Right hindlimb (tissue), 1 donor: ENCODE measurements around the gene HSPBAP1.
"Not testable (repeated sequence)": the region's sequence is repeated elsewhere in the genome, so short reads cannot be mapped to it uniquely, and the experiment has no call there.

Experiments used
- DNase-seq: peaks from one replicate; pipeline ENCODE4 v3.0.0-alpha.2; 2018

HSPBAP1 gene

DNA sequence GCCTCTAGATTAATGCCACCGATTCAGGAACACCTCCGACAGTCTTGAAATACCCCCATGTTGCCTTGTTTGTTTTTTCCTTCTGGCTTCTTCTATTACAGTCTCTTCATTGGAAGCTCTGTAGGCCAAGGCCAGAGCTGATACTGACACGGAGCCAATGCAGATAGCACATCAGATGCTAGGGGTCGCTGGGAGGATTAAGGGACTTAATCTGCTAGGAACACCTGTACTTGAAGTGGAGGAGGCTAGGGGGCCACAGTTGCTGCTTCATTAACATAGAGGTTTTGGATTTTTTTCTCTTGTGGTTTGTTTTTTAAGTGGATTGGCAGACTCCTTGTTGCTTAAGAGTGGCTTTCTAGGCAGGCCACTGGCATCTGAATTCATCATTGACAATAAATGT is 63.4 kb downstream of the HSPBAP1 start:
- DNase-seq = no peak

DNA sequence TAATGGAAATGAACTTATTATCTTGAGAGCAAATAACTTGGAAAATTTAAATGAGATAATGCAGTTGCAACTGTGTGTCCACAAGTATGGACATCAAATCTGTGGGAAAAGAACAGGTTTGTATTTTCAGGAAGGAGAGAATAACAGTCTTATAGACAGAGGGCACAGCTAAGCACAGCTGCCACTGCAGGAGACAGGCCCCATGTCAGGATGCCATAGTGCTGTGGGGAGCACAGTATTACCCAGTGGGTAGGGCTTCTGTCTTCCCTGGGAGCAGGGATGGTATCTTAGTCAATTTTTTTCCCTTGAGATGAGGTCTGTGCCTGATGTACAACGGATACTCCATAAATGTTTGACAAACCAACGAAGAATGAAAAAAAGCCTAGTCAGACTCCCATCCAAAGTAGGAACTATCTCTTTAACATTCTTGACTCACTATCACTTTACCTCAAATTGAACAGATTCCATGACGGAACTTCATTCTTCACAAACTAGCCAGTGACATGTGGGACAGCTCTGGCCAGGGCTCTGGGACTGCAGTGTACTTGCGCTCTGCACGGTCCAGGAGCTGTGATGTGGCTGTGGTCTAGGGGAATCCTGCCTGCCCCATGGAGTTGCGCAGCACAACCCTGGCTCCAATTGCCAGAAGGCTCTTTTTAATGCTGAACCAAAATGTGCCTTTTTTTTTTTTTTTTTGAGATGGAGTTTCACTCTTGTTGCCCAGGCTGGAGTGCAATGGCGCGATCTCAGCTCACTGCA is 64.7 kb downstream of the HSPBAP1 start:
- no peak for DNase-seq

DNA sequence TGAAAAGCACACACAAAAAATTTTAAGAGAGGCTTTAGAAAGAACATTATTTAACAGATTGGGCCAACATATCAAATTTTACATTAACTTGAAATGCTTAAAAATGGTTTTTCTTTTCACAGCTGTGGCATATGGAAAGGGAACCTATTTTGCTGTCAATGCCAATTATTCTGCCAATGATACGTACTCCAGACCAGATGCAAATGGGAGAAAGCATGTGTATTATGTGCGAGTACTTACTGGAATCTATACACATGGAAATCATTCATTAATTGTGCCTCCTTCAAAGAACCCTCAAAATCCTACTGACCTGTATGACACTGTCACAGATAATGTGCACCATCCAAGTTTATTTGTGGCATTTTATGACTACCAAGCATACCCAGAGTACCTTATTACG is 65.4 kb downstream of the HSPBAP1 start:
- DNase-seq = no peak

DNA sequence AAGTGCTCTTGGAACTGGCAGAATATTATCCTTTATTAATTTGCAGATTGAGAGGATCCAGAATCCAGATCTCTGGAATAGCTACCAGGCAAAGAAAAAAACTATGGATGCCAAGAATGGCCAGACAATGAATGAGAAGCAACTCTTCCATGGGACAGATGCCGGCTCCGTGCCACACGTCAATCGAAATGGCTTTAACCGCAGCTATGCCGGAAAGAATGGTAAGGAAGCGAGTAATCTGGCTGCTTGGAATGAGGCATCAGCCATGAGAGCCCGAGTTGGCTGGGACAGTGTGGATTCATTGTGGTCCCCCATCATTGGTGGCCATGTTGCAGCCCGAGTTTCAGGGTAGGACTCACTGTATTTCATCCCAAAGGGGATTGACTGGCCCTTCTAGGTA is 65.9 kb downstream of the HSPBAP1 start:
- DNase-seq = no peak

DNA sequence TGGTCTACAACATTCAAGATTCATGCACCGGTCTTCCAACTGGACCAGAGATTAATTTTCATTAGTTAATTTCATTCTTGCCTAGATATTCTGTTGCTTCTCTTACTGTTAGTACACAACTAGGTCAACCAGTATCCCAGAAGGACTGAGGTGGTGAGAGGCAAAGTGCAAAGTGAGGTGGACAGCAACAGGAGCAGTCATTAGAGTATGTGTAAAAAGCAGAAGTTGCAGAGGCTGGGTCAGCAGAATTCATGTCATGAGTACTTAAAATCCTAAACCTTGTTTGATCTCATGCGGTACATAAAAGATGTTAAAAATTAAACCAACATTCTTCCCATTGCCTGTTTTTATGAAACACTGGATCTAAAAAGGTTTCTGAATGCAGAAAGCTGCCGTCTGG is 66.3 kb downstream of the HSPBAP1 start:
- DNase-seq = no peak

DNA sequence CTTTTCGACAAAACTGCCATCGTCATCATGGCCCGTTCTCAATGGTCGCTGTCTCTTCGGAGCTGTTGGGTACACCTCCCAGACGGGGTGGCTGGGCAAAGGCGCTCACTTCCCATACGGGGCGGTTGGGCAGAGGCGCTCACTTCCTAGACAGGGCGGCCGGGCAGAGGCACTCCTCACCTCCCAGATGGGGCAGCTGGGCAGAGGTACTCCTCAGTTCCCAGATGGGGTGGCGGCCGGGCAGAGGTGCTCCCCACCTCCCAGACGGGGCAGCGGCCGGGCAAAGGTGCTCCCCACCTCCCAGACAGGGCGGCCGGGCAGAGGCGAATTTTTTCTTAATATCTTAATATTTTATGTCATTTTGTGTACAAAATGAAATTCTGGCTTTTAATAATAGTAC is 68.5 kb downstream of the HSPBAP1 start:
- no peak for DNase-seq

DNA sequence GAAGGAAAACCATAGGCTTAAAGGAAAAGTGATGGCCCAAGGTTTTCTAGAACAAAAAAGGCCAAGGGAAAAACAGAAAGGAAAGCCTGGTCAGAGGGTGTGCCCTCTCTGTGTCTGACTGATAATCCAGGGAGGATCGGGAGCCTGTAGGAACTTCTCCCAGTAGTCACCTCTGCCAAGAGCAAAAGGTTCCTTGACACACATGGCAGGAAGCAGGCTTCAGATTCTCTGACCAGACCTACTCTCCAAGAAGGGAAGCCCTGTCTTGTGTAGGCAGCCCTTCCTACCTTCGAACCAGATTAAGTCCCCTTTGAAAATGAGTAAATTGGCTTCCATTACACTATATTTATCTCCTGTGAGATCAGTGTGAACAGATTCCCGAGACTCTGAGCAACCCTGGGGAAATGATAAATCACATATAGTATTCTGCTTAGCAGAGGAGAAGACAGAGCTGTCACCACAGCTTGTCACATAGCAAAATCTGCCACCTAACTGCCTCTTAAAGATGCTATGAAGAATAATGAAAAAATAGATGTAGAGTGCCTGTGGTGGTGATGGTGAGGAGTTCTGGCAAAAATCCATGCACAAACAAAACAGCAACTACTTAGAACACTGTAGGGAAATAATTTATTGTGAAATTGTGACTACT is 74.2 kb downstream of the HSPBAP1 start:
- no peak for DNase-seq

DNA sequence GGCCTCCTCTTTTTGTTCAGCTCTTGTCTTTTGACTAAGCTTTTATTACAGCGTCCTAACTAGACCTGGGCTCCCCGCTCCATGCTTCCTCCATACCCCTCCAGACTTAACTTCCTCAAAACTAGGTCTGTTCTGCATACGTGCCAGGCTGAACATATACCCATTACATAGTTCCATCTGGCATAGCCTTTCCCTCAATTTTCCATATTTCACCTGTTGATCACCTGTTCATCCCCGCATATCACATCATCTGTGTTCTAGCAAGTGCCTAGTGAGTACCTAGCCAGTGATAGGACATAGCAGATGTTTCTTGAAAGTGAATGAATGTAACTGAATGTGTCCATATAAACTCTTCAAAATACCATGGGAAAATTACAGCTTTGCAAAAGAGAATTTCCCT is 77.0 kb downstream of the HSPBAP1 start:
- DNase-seq = no peak

DNA sequence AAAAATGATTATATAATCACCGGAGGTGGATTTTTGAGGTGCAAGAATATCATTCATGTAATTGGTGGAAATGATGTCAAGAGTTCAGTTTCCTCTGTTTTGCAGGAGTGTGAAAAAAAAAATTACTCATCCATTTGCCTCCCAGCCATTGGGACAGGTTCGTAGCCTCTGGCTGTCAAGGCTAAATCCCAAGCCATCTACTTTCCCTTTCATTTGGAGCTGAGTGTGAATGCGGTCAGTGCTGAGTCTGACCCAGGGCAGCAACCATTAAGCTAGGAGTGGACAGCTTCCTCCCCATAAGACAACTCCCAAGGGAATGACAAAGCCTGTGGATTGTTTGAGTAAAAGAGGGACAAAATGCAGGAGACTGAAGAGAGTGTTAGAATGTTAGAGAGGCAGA is 79.4 kb downstream of the HSPBAP1 start:
- DNase-seq = no peak

DNA sequence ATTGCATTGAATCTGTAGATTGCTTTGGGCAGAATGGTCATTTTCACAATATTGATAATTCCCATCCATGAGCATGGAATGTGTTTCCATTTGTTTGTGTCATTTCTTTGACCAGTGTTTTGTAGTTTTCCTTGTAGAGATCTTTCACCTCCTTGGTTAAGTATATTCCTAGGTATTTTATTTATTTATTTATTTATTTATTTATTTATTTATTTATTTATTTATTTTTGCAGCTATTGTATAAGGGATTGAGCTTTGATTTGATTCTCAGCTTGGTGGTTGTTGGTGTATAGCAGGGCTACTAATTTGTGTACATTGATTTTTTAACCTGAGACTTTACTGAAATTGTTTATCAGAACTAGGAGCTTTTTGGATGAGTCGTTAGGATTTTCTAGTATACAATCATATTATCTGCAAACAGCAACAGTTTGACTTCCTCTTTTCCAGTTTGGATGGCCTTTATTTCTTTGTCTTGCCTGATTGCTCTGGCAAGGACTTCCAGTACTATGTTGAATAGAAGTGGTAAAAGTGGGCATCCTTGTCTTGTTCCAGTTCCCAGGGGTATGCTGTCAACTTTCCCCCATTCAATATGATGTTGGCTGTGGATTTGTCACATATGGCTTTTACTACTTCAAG is 82.9 kb downstream of the HSPBAP1 start:
- DNase-seq = not testable (repeated sequence)

DNA sequence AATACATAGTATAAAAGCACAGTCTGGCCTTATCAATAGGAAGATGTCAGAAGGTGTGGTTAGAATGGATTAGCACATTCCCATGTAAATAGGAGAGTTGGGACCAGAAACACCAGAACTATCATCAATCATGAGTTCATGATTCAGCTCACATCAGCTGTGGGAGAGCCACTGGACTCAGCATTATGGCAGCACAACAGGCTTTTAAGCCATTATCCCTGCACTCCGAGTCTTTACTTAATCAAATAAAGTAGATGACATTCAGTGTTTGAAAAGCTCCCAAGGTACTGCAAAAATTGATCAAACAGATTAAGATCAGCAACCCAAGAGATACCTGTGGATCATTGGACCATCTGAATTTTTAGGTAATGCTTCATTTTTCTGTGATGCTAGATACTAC is 88.3 kb downstream of the HSPBAP1 start:
- DNase-seq = no peak

DNA sequence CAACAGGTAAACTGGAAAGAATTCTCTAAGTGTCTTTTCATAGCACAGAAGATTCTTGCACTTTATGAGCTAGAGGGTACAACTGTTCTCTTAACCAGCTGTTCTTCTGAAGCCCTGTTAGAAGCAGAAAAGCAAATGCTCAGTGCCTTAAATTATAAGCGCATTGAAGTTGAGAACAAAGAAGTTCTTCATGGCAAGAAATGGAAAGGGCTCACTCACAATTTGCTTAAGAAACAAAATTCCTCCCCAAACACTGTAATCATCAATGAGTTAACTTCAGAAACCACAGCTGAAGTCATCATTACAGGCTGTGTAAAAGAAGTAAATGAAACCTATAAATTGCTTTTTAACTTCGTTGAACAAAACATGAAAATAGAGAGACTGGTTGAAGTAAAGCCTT is 93.4 kb downstream of the HSPBAP1 start:
- no peak for DNase-seq

DNA sequence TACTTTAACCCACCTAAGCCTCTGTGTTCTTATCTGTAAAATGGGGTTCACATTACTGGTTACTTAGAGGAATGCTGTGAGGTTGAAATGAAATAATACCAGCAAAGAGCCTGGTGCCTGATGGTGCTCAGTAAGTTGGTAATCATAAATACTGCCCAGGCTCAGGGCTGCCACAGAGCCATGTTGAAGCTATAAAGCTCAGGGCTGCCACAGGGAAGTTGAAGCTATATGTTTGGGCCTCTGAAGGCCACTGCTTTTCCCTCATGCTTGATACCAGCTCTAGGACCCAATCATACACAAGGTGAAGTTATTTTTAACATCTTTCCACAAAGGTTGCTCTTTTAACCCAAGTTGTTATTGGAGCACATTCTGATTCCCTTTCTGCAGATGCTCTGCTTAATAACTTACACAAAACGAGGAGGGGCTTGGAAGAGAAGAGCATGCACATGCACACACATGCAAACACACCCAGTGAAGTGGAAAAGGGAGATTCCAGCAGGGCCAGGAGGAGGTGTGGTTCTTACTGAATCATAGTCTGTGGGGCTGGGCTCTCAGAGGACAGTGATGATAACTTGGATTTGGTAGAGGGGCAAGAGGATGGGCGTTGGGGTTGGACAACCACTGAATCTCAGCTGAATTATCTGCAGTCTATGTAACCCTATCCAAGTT is 95.5 kb downstream of the HSPBAP1 start:
- no peak for DNase-seq

DNA sequence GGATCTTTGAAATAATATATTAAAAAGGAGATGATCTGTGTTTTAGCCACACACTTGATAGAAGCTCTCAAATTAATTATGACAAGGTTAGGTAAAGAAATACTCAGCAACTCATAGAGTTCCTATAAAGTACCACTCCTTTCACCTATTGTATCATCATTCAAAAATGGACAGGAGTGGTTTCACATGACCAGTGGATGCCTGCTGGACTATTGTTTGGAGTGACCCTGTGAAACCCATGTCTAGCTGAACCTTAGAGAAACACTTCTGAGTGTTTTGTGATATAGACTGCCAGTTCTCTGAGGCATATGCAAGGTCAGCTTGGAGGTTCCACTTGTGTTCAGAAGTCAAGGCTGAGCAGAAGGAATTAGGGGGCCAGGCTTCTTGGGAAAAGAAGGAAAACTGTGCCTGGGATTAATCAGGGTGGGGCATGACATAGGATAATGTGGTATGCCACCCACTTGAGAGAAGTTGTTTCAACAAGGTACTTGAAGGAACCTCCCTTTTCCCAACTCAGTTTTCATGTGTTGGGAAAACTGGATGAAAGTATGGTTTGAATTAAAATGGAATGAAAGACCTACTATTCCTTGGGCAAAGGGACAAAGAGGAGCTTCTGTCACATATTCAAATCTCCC is 97.6 kb downstream of the HSPBAP1 start:
- no peak for DNase-seq

DNA sequence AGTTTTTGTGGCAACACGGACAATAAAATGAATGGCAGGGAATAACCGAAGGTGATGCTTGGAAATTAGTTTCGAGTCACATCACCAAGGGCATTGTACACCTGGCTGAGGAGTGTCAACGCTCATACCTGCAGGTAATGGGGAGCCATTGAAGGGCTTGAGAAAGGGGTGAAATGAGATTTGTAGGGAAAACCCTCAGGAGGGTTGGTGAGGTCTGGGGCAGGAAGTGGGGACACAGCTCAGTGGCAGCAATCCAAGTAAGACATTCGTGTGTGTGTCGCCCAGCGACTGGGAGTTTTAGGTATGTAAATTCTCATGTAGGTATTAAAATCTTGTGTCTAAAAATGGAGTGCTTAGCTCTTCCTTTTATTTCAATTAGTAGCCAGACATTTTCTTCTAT is 98.7 kb downstream of the HSPBAP1 start:
- no peak for DNase-seq

DNA sequence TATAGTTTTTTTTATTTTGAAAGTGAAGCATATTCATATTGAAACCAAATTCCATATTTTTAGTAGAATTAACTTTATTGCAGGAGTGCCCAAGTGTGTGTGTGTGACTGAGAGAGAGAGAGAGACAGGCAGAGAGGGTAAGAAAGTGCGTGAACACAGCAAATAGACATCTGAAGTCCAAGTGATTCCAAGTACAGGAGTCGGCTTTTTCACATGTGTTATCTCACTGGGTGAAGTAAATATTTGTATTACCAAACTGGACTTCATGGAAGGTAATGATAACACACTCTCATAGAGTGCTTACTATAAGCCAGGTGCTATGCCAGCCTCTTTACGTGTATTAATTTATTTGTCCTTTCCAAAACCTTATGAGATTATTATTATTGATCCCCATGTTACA is 101.0 kb downstream of the HSPBAP1 start:
- DNase-seq = no peak

DNA sequence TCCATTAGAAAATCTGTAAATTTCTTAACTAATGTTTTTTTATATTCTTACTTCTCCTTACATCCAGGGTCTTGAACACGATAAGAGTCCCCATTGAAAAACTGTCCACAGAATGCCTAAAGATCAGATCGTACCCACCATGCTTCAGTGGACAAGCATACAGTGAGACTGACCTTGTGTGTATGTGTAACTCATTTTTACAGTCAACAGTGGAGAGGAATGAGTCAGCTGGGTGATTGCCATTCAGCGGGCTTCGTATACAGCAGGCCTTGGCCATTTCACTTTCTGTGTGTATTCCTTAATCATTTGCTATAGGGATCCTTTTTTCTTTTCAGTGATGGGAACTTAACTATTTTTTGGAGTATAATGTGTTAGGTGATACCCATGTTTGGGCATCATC is 102.4 kb downstream of the HSPBAP1 start:
- DNase-seq = no peak

DNA sequence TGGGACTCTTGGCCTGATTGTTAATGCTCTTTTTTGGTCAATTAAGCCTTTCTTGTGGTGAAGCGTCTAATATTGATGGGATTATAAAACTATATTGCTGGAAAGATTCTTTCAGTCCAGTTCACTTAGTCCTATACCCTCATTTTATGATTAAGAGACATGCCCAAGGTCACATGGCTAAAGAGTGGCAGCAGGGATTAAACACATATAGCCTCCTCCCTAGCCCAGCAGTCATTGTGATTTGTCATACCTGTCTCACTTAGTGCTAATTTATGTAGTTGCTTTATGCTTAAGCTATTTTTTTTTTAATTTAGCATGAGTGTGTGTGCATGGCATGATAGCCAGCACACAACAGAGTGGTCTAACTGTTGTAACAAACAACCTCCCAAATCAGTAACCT is 103.5 kb downstream of the HSPBAP1 start:
- DNase-seq = no peak
